HG03025 (cell line): Measurements from ENCODE around the gene NOSIP.

ENCODE experiments used
- ATAC-seq: cut with Tn5 transposase; IDR thresholded peaks from one replicate; pipeline ENCODE4 v1.9.1; 2021; ENCODE audit warnings: mild to moderate bottlenecking, moderate library complexity; ENCODE audit not compliant: unreplicated experiment, low FRiP score

NOSIP gene

DNA sequence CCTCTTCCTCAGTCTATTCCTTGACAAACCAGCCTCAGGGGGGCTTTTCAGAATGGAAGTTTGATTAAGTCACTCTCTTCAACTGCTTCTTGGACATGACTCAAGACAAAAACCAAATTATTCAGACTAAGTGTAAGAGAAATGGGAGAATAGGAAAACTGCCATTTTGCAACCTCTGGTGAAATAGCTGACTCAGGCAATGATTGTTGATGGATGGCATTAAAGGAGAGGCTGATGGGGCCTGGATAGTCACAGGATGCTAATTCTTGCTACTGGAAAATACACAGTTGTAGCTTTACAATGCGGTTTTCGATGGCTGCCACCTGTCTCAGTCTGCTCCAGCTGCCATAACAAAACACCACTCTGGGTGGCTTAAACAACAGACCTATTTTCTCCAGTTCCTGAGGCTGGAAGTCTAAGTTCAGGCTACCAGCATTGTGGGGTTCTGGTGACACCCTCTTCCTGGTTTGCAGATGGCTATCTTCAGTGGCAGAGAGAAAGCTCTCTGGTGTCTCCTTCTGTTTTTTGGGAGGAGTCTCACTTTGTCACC is 6.1 kb downstream of the NOSIP start:
- no peak for ATAC-seq

- ATAC-seq: no peak
These were observed 6.9 kb downstream of the NOSIP start for GRCh38 chr19:49573425-49573824.

DNA sequence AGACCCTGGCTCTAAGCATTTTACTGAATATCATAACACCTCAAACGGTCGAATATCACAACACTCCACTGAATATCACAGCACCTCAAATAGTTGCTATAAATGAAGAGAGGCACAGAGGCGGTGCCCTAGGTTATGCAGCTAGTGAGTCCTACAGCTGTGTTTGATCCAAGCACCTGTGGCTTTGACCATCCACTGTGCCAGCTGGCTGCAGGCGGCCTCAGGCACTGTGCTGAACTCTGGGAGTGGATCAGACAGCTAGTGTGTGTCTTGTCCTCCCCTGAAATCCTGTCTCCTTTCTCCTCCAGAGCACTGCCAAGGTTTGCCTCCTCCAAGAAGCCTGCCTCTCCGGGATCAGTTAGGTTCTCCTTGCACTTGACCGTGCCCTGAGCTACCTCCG is 7.3 kb downstream of the NOSIP start:
- no peak for ATAC-seq

DNA sequence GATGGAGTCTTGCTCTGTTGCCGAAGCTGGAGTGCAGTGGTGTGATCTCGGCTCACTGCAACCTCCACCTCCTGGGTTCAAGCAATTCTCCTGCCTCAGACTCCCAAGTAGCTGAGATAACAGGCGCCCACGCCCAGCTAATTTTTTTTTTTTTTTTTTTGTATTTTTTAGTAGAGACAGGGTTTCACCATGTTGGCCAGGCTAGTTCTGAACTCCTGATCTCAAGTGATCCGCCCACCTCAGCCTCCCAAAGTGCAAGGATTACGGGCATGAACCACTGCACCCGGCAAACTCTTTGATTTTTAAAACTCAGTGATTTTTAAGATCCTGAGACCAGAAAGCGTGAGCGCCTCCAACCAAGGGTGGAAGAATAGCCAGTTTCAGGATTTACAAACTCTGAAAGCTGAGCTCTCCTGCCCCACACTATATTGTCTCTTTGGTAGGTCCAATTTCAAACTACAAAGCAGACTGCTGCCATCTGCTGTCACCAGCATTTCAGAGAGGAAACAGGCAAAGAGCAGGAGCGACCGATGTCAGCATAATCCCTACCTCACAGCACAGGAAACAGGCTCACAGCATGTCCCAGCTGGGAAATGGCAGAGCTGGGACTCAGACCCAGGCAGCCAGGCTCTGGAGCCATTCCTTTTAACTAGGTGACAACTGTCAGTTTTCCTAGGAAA is 9.2 kb downstream of the NOSIP start:
- no peak for ATAC-seq

- ATAC-seq: no peak
These were observed 10.1 kb downstream of the NOSIP start for GRCh38 chr19:49570138-49570856.

DNA sequence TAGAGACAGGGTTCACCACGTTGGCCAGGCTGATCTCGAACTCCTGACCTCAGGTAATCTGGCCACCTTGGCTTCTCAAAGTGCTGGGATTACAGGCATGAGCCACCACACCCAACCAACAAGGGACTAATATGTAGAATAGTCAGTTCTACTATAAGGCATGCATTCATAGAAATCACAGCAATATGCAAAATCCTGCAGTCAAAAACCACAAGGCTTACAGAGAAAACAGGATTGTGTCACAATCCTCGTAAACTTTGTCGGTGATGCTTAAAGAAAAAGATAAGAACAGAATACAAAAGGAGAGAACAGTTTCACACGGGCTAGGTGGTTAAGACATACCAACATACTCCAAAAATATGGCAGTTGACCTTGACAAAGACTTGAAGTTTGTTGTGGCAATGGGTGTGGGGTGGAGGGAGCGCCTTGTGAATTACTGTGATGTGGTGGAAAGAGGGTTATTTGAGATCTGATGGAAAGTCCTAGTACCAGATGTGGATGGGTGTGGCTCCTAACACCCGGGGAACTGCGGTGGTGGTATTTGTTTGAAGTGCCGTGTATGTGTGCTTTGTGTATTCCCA is 12.4 kb downstream of the NOSIP start:
- no peak for ATAC-seq

GRCh38 chr19:49566302-49566701 is 14.1 kb downstream of the NOSIP start:
- no peak for ATAC-seq

- ATAC-seq: no peak
These were observed 15.1 kb downstream of the NOSIP start for GRCh38 chr19:49565261-49565660.

GRCh38 chr19:49564616-49565045 is 15.7 kb downstream of the NOSIP start:
- ATAC-seq: no peak

DNA sequence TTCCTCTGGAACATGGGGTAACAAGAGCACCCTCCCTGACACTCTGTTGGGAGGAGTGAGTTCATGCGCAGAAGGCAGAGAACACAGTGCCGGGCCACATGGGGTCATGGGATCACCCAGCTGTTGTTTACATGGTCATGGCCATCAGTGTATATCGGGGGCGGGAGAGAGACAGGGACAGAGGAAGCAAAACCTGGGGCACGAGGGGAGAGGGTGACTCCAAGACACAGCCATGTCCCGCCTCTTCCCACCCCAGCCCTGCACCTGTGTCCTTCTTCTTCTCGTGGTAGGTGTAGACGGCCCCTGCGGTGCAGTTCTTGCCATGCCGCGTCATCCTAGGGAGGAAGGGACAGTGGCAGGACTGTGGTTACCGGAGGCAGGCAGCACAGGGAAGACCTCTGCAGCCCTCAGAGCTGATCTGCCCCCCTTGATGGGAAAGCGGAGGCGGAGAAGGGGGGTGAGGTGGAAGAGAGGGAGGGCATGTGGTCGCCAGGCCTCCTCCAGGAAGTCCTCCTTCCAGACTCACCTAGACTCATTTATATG is 19.9 kb downstream of the NOSIP start:
- ATAC-seq: no peak

GRCh38 chr19:49559928-49560327 is 20.4 kb downstream of the NOSIP start:
- no peak for ATAC-seq

- ATAC-seq: no peak
These were observed 20.9 kb downstream of the NOSIP start for GRCh38 chr19:49559443-49559842.

GRCh38 chr19:49558591-49558990 is 21.8 kb downstream of the NOSIP start:
- no peak for ATAC-seq

DNA sequence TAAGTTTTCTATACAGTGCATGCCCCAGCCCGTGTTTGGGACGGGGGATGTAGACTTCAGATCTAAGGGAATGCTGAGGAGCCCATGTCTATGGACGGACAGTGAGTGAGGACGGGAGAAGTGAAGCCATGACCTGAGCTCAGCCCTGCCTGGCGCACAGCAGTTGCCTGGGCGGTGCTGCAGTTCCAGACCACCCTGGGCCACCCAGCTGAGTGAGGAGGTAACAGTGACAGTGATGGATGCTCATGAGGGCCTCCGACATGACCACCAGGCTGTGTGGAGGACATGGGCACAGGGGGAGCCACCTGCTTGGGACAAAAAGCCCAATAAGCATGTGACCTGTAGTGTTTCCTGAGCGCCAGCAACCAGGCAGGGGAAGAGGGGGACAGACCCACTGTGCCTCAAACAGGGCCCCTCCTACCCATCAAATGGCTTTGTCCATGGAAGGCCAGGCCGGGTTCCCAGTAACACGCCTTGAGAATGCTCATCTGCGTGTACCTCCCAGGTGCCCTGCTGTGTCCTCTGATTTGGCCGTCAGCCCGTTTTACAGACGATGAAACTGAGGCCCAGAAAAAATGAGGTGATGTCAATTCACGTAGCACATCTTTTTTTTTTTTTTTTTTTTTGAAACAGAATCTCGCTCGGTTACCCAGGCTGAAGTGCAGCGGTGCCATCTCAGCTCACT is 22.6 kb downstream of the NOSIP start:
- no peak for ATAC-seq

DNA sequence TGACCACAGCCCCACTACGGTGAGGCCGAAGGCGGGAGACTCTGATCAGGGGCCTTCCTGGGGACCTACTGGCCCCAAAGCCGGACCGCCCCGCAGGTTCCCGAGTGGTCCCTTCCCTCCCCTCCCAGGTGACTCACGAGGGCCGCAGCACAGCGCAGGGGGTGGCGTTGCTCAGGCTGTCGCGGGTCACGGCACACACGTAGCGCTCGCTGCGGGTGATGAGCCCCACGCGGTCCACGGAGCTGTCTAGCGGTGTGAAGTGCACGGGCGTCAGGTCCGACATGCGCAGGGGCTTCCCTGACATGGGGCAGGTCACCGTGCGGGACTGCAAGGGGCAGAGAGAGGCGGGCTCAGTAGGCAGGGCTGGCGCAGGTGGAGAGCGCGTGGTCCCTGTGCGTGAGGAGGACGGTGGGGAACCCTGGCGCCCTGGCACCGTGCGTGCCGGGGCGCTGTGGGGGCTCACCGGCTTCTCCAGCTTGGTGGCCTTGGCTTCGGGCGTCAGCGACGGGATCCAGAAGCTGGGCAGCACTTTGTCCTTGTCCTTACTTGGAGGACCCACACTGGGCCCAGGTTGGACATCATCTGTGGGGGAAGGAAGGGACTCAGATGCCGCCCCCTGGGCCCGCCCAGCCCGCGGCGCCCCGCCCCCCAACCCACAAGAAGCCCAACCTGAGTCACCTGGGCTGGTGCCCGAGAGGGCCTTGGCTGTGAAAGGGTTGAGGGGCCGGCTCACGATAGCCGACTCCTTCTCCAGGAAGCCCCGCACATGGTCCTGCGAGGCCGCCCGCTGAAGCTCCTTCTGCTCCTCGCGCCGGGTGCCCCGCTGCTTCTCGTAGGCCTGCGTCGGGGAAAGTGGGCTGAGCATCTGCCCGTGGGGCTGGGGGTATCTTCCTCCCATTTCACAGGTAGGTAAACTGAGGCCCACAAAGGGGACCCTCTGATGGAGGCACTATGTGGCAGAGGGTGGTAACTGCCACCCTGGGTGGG is 23.7 kb downstream of the NOSIP start:
- no peak for ATAC-seq

GRCh38 chr19:49555600-49556411 is 24.6 kb downstream of the NOSIP start:
- ATAC-seq: no peak

- no peak for ATAC-seq
These were observed 25.6 kb downstream of the NOSIP start for GRCh38 chr19:49554701-49555181.

GRCh38 chr19:49553451-49554271 is 26.7 kb downstream of the NOSIP start:
- no peak for ATAC-seq
